ENCODE measurements around the gene SMG7. TPM values are rescaled to one million over a fixed set of nuclear protein-coding genes. Genes with fewer than 3 reads are reported as not detected.

The SMG7 gene
- total and polyA plus RNA-seq, 10 of the 15 experiments (the other 5 are each of a cell fraction or from before 2014, with no cell fraction given): 9.5 to 65.4 (median 42.7) TPM

- DNase-seq (ENCODE audit: low read depth, low spot score) (no peak), ATAC-seq (no peak), FAIRE-seq (no peak)
- Histone ChIP-seq H3K27ac (ENCODE audit: control insufficient read depth, insufficient read depth) (no peak overlapping the region), H3K79me2 (ENCODE audit: control insufficient read depth, insufficient read depth, low read length) (peaks cover 88% of the 10 kb centered on the region), H3K9ac (ENCODE audit: control insufficient read depth, insufficient read depth, low read length) (no peak overlapping the region), H3K9me3 (replicated peaks; ENCODE audit: control insufficient read depth, insufficient read depth, low read length) (no peaks in the 10 kb centered on the region), H3K36me3 (ENCODE audit: control insufficient read depth in 2 of 2, insufficient read depth in 2 of 2, low read length in 1 of 2) (no peaks in the 10 kb centered on the region; a peak in 2 of 4 replicates), H4K20me1 (ENCODE audit: control insufficient read depth, insufficient read depth) (peaks cover 8% of the 10 kb centered on the region), H2AFZ (ENCODE audit: control insufficient read depth, low read depth, low read length) (no peak overlapping the region), H3K4me3 (no peak overlapping the region), H3K4me2 (ENCODE audit: control insufficient read depth, insufficient read depth) (no peak overlapping the region), H3K4me1 (ENCODE audit: control insufficient read depth, insufficient read depth, low read length) (peaks cover 12% of the 10 kb centered on the region), H3K27me3 (replicated peaks in 1 of 2; ENCODE audit: control insufficient read depth in 2 of 2, insufficient read depth in 2 of 2, low read length in 1 of 2) (no peaks in the 10 kb centered on the region)
- RAD21 ChIA-PET (ENCODE audit: unreplicated experiment): no interaction called here
- no TSS peak for BruUV-seq (replicated peaks)
- peak; percentile 40; the same call in 1 of the 2 replicates for TF ChIP-seq RAD51 (IDR thresholded peaks at IDR 0.05)
- TF ChIP-seq PKNOX1 (IDR thresholded peaks at IDR 0.05): no peak
- TF ChIP-seq PAX5 (IDR thresholded peaks at IDR 0.05; ENCODE audit: borderline replicate concordance, low read depth, low read length): no peak
- CTCF ChIA-PET: interaction anchor here (0.6 to 1.5 kb wide), 2 partner anchors 10 to 215 kb away, joined by 3 to 8 read pairs; no protein-coding TSS in a partner anchor
- 96% methylated on average over 2 of the region's 2 CpGs for WGBS (ENCODE audit: insufficient coverage, insufficient replicate concordance, low lambda C conversion rate, missing lambda C conversion rate)
- intact Hi-C loops (cut with micrococcal nuclease; ENCODE audit: unreplicated experiment) (no loop called here), in situ Hi-C loops (cut with MboI) (loop anchor here (5.0 kb wide), 1 partner anchor 50 kb away; no protein-coding TSS in a partner anchor)
- POLR2A ChIA-PET: interaction anchor here (0.6 kb wide), 1 partner anchor 8 kb away, joined by 6 read pairs; no protein-coding TSS in a partner anchor
- SMC1A ChIA-PET (ENCODE audit: uncharacterized antibody, unreplicated experiment): interaction anchor here (1.0 kb wide), 1 partner anchor 22 kb away, joined by 3 read pairs; no protein-coding TSS in a partner anchor
Observed at GRCh38 chr1:183497218-183497617, 24.9 kb downstream of the SMG7 start.

- CTCF ChIA-PET: no interaction called here
- peaks cover 85% of the 10 kb centered on the region for H3K79me2 ChIP-seq (ENCODE audit: control insufficient read depth, insufficient read depth, low read length)
- in situ Hi-C loops (cut with MboI) (loop anchor here (5.0 kb wide), 1 partner anchor 51 kb away; no protein-coding TSS in a partner anchor), intact Hi-C loops (cut with micrococcal nuclease; ENCODE audit: unreplicated experiment) (no loop called here)
- 0 out of 2 replicates have a peak overlapping the region, but pooled peaks have one; percentile 19 for H3K4me3 ChIP-seq
- RAD21 ChIA-PET (ENCODE audit: unreplicated experiment): no interaction called here
- H3K36me3 ChIP-seq (ENCODE audit: control insufficient read depth in 2 of 2, insufficient read depth in 2 of 2, low read length in 1 of 2): no peaks in the 10 kb centered on the region; a peak in 3 of 4 replicates
- POLR2A ChIA-PET: interaction anchor here (0.6 kb wide), 2 partner anchors 10 to 73 kb away, joined by 5 to 6 read pairs; no protein-coding TSS in a partner anchor
- FAIRE-seq (no peak), ATAC-seq (peak; percentile 61), DNase-seq (ENCODE audit: low read depth, low spot score) (no peak)
- peak overlapping the region; percentile 6 for H3K4me2 ChIP-seq (ENCODE audit: control insufficient read depth, insufficient read depth)
- SMC1A ChIA-PET (ENCODE audit: uncharacterized antibody, unreplicated experiment): interaction anchor here (0.6 to 1.0 kb wide), 4 partner anchors 19 to 319 kb away, joined by 3 read pairs; no protein-coding TSS in a partner anchor
- no peak overlapping the region for H2AFZ ChIP-seq (ENCODE audit: control insufficient read depth, low read depth, low read length)
- H3K9ac ChIP-seq (ENCODE audit: control insufficient read depth, insufficient read depth, low read length): no peak overlapping the region
- no TSS peak for BruUV-seq (replicated peaks)
- no peaks in the 10 kb centered on the region for H3K27me3 ChIP-seq (replicated peaks in 1 of 2; ENCODE audit: control insufficient read depth in 2 of 2, insufficient read depth in 2 of 2, low read length in 1 of 2)
- WGBS (ENCODE audit: insufficient coverage, insufficient replicate concordance, low lambda C conversion rate, missing lambda C conversion rate): 59% methylated on average over 6 of the region's 6 CpGs
- H3K4me1 ChIP-seq (ENCODE audit: control insufficient read depth, insufficient read depth, low read length): peaks cover 12% of the 10 kb centered on the region
- TF ChIP-seq ZZZ3 (IDR thresholded peaks at IDR 0.05; ENCODE audit: control insufficient read depth, insufficient read length, low read depth): no peak
- peak in 1 of 2 experiments; percentile 52; a peak in 1 of 4 replicates for TF ChIP-seq BHLHE40 (IDR thresholded peaks at IDR 0.05; ENCODE audit: borderline replicate concordance in 1 of 2, low read depth in 2 of 2, low read length in 1 of 2)
- peak; percentile 49 for TF ChIP-seq RUNX3 (IDR thresholded peaks at IDR 0.05; ENCODE audit: low read length)
- no peak overlapping the region for H3K27ac ChIP-seq (ENCODE audit: control insufficient read depth, insufficient read depth)
- no peaks in the 10 kb centered on the region for H3K9me3 ChIP-seq (replicated peaks; ENCODE audit: control insufficient read depth, insufficient read depth, low read length)
- peaks cover 8% of the 10 kb centered on the region for H4K20me1 ChIP-seq (ENCODE audit: control insufficient read depth, insufficient read depth)
Observed at GRCh38 chr1:183498342-183498991, 26.2 kb downstream of the SMG7 start.

All from GM12878 (cell line).